H9 (cell line): ENCODE data around the gene CYGB. TPM values are rescaled to one million over a fixed set of nuclear protein-coding genes. Genes with fewer than 3 reads are reported as not detected.

Experiments used
- DNase-seq: peaks from one replicate; pipeline ENCODE4 v3.0.0-alpha.2; 2017
- H2AFZ ChIP-seq: one replicate; pipeline ENCODE4 v1.6.1; 2013; ENCODE audit warnings: mild to moderate bottlenecking, low read length, control low read depth, moderate library complexity
- H2AK5ac ChIP-seq: 2 replicates; pipeline ENCODE4 v1.6.1; 2013; ENCODE audit warnings: low read length, control low read depth, mixed read lengths; ENCODE audit not compliant: insufficient read length
- H2BK120ac ChIP-seq: one replicate; pipeline ENCODE4 v1.6.1; 2013; ENCODE audit warnings: low read depth, mild to moderate bottlenecking, low read length, control low read depth, inconsistent platforms; ENCODE audit not compliant: poor library complexity, severe bottlenecking
- H2BK12ac ChIP-seq: 2 replicates; pipeline ENCODE4 v1.6.1; 2013; ENCODE audit warnings: low read length, control low read depth, mixed read lengths, low read depth; ENCODE audit not compliant: insufficient read length
- H2BK15ac ChIP-seq: 2 replicates; pipeline ENCODE4 v1.6.1; 2013; ENCODE audit warnings: low read depth, low read length, control low read depth
- H2BK20ac ChIP-seq: one replicate; pipeline ENCODE4 v1.6.1; 2013; ENCODE audit warnings: low read depth, mild to moderate bottlenecking, low read length, control low read depth, inconsistent platforms; ENCODE audit not compliant: poor library complexity, severe bottlenecking
- H2BK5ac ChIP-seq: 2 replicates; pipeline ENCODE4 v1.6.1; 2013; ENCODE audit warnings: low read length, control low read depth, mixed read lengths; ENCODE audit not compliant: insufficient read length
- H3K14ac ChIP-seq: 2 replicates; pipeline ENCODE4 v1.6.1; 2013; ENCODE audit warnings: low read length, control low read depth; ENCODE audit not compliant: insufficient read depth
- H3K18ac ChIP-seq: 2 replicates; pipeline ENCODE4 v1.6.1; 2013; ENCODE audit warnings: low read depth, mild to moderate bottlenecking, mixed read lengths, low read length, control low read depth; ENCODE audit not compliant: insufficient read length
- H3K23ac ChIP-seq: 2 replicates; pipeline ENCODE4 v1.6.1; 2013; ENCODE audit warnings: low read length, control low read depth, mixed read lengths, low read depth; ENCODE audit not compliant: insufficient read length
- H3K23me2 ChIP-seq: 2 replicates; pipeline ENCODE4 v1.6.1; 2013; ENCODE audit warnings: low read depth, mild to moderate bottlenecking, mixed read lengths, low read length, control low read depth; ENCODE audit not compliant: insufficient read length, poor library complexity, severe bottlenecking
- H3K27ac ChIP-seq: 2 replicates; pipeline ENCODE4 v1.5.1; 2013; ENCODE audit warnings: low read length, control low read depth, mixed read lengths, low read depth; ENCODE audit not compliant: insufficient read length
- H3K27me3 ChIP-seq: 2 replicates; pipeline ENCODE4 v1.6.1; 2013; ENCODE audit warnings: low read length, control low read depth, inconsistent platforms; ENCODE audit not compliant: insufficient read depth
- H3K4ac ChIP-seq: 2 replicates; pipeline ENCODE4 v1.6.1; 2013; ENCODE audit warnings: low read depth, mild to moderate bottlenecking, control low read depth, inconsistent platforms, low read length, moderate library complexity
- H3K4me1 ChIP-seq: 2 replicates; pipeline ENCODE4 v1.6.1; 2013; ENCODE audit warnings: low read length, control low read depth, inconsistent platforms; ENCODE audit not compliant: insufficient read depth
- H3K4me2 ChIP-seq: 2 replicates; pipeline ENCODE4 v1.6.1; 2013; ENCODE audit warnings: low read length, control low read depth, mixed read lengths; ENCODE audit not compliant: insufficient read length, insufficient read depth
- H3K56ac ChIP-seq: 2 replicates; pipeline ENCODE4 v1.6.1; 2013; ENCODE audit warnings: low read depth, mild to moderate bottlenecking, mixed read lengths, low read length, control low read depth; ENCODE audit not compliant: insufficient read length
- H3K79me1 ChIP-seq: 2 replicates; pipeline ENCODE4 v1.6.1; 2013; ENCODE audit warnings: low read depth, mild to moderate bottlenecking, moderate library complexity, low read length, control low read depth, inconsistent platforms; ENCODE audit not compliant: insufficient read depth, poor library complexity, severe bottlenecking
- H3K79me2 ChIP-seq: 2 replicates; pipeline ENCODE4 v1.6.1; 2013; ENCODE audit warnings: low read length, control low read depth, inconsistent platforms; ENCODE audit not compliant: insufficient read depth
- H3K9ac ChIP-seq: 2 replicates; pipeline ENCODE4 v1.6.1; 2013; ENCODE audit warnings: low read length, control low read depth, mixed read lengths; ENCODE audit not compliant: insufficient read length; ENCODE audit errors: extremely low read depth
- H3K9me3 ChIP-seq: one replicate; pipeline ENCODE4 v1.6.1; 2013; ENCODE audit warnings: low read depth, low read length, inconsistent platforms; ENCODE audit not compliant: control insufficient read depth
- H3T11ph ChIP-seq: one replicate; pipeline ENCODE4 v1.6.1; 2013; ENCODE audit warnings: mild to moderate bottlenecking, low read length, control low read depth, inconsistent platforms
- H4K20me1 ChIP-seq: one replicate; pipeline ENCODE4 v1.6.1; 2013; ENCODE audit not compliant: control insufficient read depth, insufficient read length, insufficient read depth
- H4K5ac ChIP-seq: 2 replicates; pipeline ENCODE4 v1.6.1; 2013; ENCODE audit warnings: low read depth, mild to moderate bottlenecking, mixed read lengths, low read length, control low read depth; ENCODE audit not compliant: insufficient read length
- H4K8ac ChIP-seq: replicated peaks from 2 replicates; pipeline ENCODE4 v1.6.1; 2013; ENCODE audit warnings: low read length, control low read depth, mixed read lengths, low read depth; ENCODE audit not compliant: insufficient read length
- H4K91ac ChIP-seq: 2 replicates; pipeline ENCODE4 v1.6.1; 2013; ENCODE audit warnings: low read depth, mild to moderate bottlenecking, moderate library complexity, mixed read lengths, low read length, control low read depth; ENCODE audit not compliant: insufficient read length
- H3K27ac Mint-ChIP-seq, 3 experiments: 2 replicates in 2 of 3; 3 replicates in 1 of 3; pipeline ENCODE4 v1.8.0; 2020 to 2021; ENCODE audit warnings: mixed read lengths in 3 of 3, mild to moderate bottlenecking in 1 of 3, moderate library complexity in 1 of 3
- H3K27me3 Mint-ChIP-seq: 2 replicates; pipeline ENCODE4 v1.8.0; 2021; ENCODE audit warnings: low read depth, mild to moderate bottlenecking, moderate library complexity, mixed read lengths
- H3K36me3 Mint-ChIP-seq, 3 experiments: 2 replicates in 2 of 3; 3 replicates in 1 of 3; pipeline ENCODE4 v1.8.0; 2020 to 2021; ENCODE audit warnings: low read depth in 3 of 3, mixed read lengths in 3 of 3; ENCODE audit not compliant: insufficient read depth in 1 of 3
- H3K4me1 Mint-ChIP-seq, 2 experiments: 2 replicates each; pipeline ENCODE4 v1.8.0; 2020; ENCODE audit warnings: mixed read lengths in 2 of 2
- H3K4me3 Mint-ChIP-seq, 2 experiments: 2 replicates in 1 of 2; 3 replicates in 1 of 2; pipeline ENCODE4 v1.8.0; 2020 to 2021; ENCODE audit warnings: mild to moderate bottlenecking in 2 of 2, mixed read lengths in 2 of 2, moderate library complexity in 1 of 2
- H3K9me3 Mint-ChIP-seq, 2 experiments: 2 replicates in 1 of 2; 3 replicates in 1 of 2; pipeline ENCODE4 v1.8.0; 2020; ENCODE audit warnings: mild to moderate bottlenecking in 2 of 2, mixed read lengths in 2 of 2, moderate library complexity in 1 of 2
- CTCF ChIP-seq: fragments of 200-600 bp; sonication (generic); conservative IDR thresholded peaks from 3 replicates; pipeline ENCODE4 v1.8.0; 2021; ENCODE audit warnings: antibody characterized with exemption, mild to moderate bottlenecking
- WGBS: extraction: QIAGEN DNeasy Blood & Tissue Kit; methylation state at CpG from one replicate; pipeline ENCODE4 v1.1.7; 2013; ENCODE audit warnings: missing lambda C conversion rate, low lambda C conversion rate, mixed read lengths; ENCODE audit not compliant: insufficient read length; ENCODE audit errors: extremely low coverage; 5-methylcytosine and 5-hydroxymethylcytosine counted together
- total RNA-seq: library from RNA; stranded (reverse); gene quantifications from 2 replicates; pipeline ENCODE4 v1.2.1, GENCODE V29; 2021

The CYGB gene
- total RNA-seq, 1 experiment from 2014 or later = 2.4 TPM

GRCh38 chr17:76585033-76585648, 47.6 kb upstream of the CYGB start:
- Histone ChIP-seq H3K4me1 (no peaks in the 10 kb centered on the region; the same call in 1 of the 2 replicates), H3T11ph (no peak overlapping the region), H4K8ac (no peak overlapping the region), H3K56ac (no peak overlapping the region), H4K20me1 (peaks cover 2% of the 10 kb centered on the region), H3K23me2 (peaks cover 11% of the 10 kb centered on the region), H4K91ac (no peak overlapping the region), H2BK20ac (no peak overlapping the region), H3K79me2 (no peaks in the 10 kb centered on the region), H4K5ac (no peak overlapping the region), H3K23ac (no peak overlapping the region), H3K9ac (no peak overlapping the region), H3K18ac (no peak overlapping the region), H2AK5ac (no peak overlapping the region), H3K4me2 (peak overlapping the region; percentile 67), H2BK120ac (no peak overlapping the region), H3K27ac (no peak overlapping the region), H3K4ac (no peak overlapping the region), H3K79me1 (no peaks in the 10 kb centered on the region), H3K27me3 (peaks cover 36% of the 10 kb centered on the region; the same call in 1 of the 2 replicates), H3K14ac (no peak overlapping the region; the same call in 1 of the 2 replicates), H3K9me3 (no peaks in the 10 kb centered on the region), H2BK15ac (no peak overlapping the region), H2AFZ (no peak overlapping the region), H2BK12ac (no peak overlapping the region), H2BK5ac (no peak overlapping the region)
- no CpG with 5 or more reads among the region's 62 CpGs for WGBS
- peak overlapping the region; percentile 59 to 80 for H3K4me3 Mint-ChIP-seq
- no peak overlapping the region for H3K27ac Mint-ChIP-seq
- no peak for TF ChIP-seq CTCF
- peaks cover 29 to 41% of the 10 kb centered on the region in 2 experiments for H3K4me1 Mint-ChIP-seq
- peak; percentile 52 for DNase-seq
- H3K27me3 Mint-ChIP-seq = peaks cover 76% of the 10 kb centered on the region
- H3K9me3 Mint-ChIP-seq = peaks cover 2 to 7% of the 10 kb centered on the region in 2 experiments; a peak in 3 of 5 replicates
- H3K36me3 Mint-ChIP-seq = no peaks in the 10 kb centered on the region; a peak in 1 of 7 replicates
